Neuronal stem cell (in vitro differentiated cells): ENCODE measurements around the gene ING5.
A peak's percentile ranks its signal among the peaks of the same experiment; 100 is the strongest.

Experiments used
- DNase-seq: peaks from one replicate; pipeline ENCODE4 v3.0.0-alpha.2; 2013; ENCODE audit warnings: low spot score
- H2AFZ ChIP-seq: one replicate; pipeline ENCODE4 v1.6.1; 2013; ENCODE audit warnings: mild to moderate bottlenecking, low read length, inconsistent platforms
- H2AK5ac ChIP-seq: 2 replicates; pipeline ENCODE4 v1.6.1; 2013; ENCODE audit warnings: low read depth, mild to moderate bottlenecking, inconsistent platforms, low read length, moderate library complexity, mixed read lengths
- H2BK120ac ChIP-seq: 2 replicates; pipeline ENCODE4 v1.6.1; 2013; ENCODE audit warnings: low read depth, mild to moderate bottlenecking, inconsistent platforms, low read length, moderate library complexity, mixed read lengths
- H2BK12ac ChIP-seq: one replicate; pipeline ENCODE4 v1.6.1; 2013; ENCODE audit warnings: low read length, inconsistent platforms
- H2BK15ac ChIP-seq: 2 replicates; pipeline ENCODE4 v1.6.1; 2013; ENCODE audit warnings: mild to moderate bottlenecking, low read length, inconsistent platforms, mixed read lengths
- H2BK5ac ChIP-seq: one replicate; pipeline ENCODE4 v1.6.1; 2013; ENCODE audit warnings: inconsistent platforms, mild to moderate bottlenecking, low read length, moderate library complexity
- H3K14ac ChIP-seq: one replicate; pipeline ENCODE4 v1.6.1; 2013; ENCODE audit warnings: low read length, inconsistent platforms
- H3K18ac ChIP-seq: 2 replicates; pipeline ENCODE4 v1.6.1; 2013; ENCODE audit warnings: low read length, inconsistent platforms
- H3K23ac ChIP-seq: 2 replicates; pipeline ENCODE4 v1.6.1; 2013; ENCODE audit warnings: low read depth, mild to moderate bottlenecking, mixed read lengths, low read length, inconsistent platforms; ENCODE audit not compliant: poor library complexity
- H3K27ac ChIP-seq: replicated peaks from 3 replicates; pipeline ENCODE4 v1.5.1; 2013; ENCODE audit warnings: low read length, inconsistent platforms
- H3K27me3 ChIP-seq, 3 experiments: 2 replicates each; pipeline ENCODE4 v1.6.1; 2013; ENCODE audit warnings: low read length in 3 of 3, mild to moderate bottlenecking in 2 of 3, inconsistent platforms in 1 of 3, low read depth in 1 of 3, mixed read lengths in 1 of 3, moderate library complexity in 1 of 3; ENCODE audit not compliant: control insufficient read depth in 3 of 3, insufficient read depth in 3 of 3
- H3K36me3 ChIP-seq, 2 donors: replicated peaks in 1 of 2; 2 replicates each; pipeline ENCODE4 v1.6.1; 2013; ENCODE audit warnings: low read length in 2 of 2; ENCODE audit not compliant: control insufficient read depth in 2 of 2, insufficient read depth in 2 of 2
- H3K4ac ChIP-seq: 2 replicates; pipeline ENCODE4 v1.6.1; 2013; ENCODE audit warnings: inconsistent platforms, mild to moderate bottlenecking, low read length, moderate library complexity
- H3K4me1 ChIP-seq, 2 donors: 1 replicate in 1 of 2; 2 replicates in 1 of 2; pipeline ENCODE4 v1.6.1; 2013; ENCODE audit warnings: low read length in 2 of 2, low read depth in 1 of 2; ENCODE audit not compliant: control insufficient read depth in 2 of 2, insufficient read depth in 1 of 2
- H3K4me2 ChIP-seq: one replicate; pipeline ENCODE4 v1.6.1; 2013; ENCODE audit warnings: mild to moderate bottlenecking, low read length, inconsistent platforms; ENCODE audit not compliant: insufficient read depth, poor library complexity, severe bottlenecking
- H3K4me3 ChIP-seq, 2 donors: 2 replicates each; pipeline ENCODE4 v1.5.1; 2013; ENCODE audit warnings: low read length in 2 of 2, mild to moderate bottlenecking in 2 of 2, inconsistent platforms in 1 of 2, moderate library complexity in 1 of 2
- H3K79me1 ChIP-seq: one replicate; pipeline ENCODE4 v1.6.1; 2013; ENCODE audit warnings: low read depth, mild to moderate bottlenecking, inconsistent platforms, low read length, moderate library complexity
- H3K9ac ChIP-seq: one replicate; pipeline ENCODE4 v1.6.1; 2013; ENCODE audit warnings: mild to moderate bottlenecking, low read depth, low read length, inconsistent platforms; ENCODE audit not compliant: poor library complexity
- H3K9me3 ChIP-seq, 2 donors: replicated peaks in 1 of 2; 2 replicates each; pipeline versions ENCODE3 to v1.6.1; 2013; ENCODE audit warnings: low read length in 2 of 2, mild to moderate bottlenecking in 2 of 2, inconsistent platforms in 1 of 2, low read depth in 1 of 2, mixed read lengths in 1 of 2, moderate library complexity in 1 of 2; ENCODE audit not compliant: control insufficient read depth in 2 of 2, insufficient read depth in 1 of 2
- H4K8ac ChIP-seq: one replicate; pipeline ENCODE4 v1.6.1; 2013; ENCODE audit warnings: low read depth, mild to moderate bottlenecking, inconsistent platforms, low read length, moderate library complexity
- H4K91ac ChIP-seq: one replicate; pipeline ENCODE4 v1.6.1; 2013; ENCODE audit warnings: low read length, low read depth, mild to moderate bottlenecking, inconsistent platforms; ENCODE audit not compliant: poor library complexity
- WGBS, 2 donors: extraction: QIAGEN DNeasy Blood & Tissue Kit; methylation state at CpG; one replicate each; pipeline ENCODE4 v1.1.7; 2013; ENCODE audit warnings: missing lambda C conversion rate in 2 of 2, mixed read lengths in 1 of 2; ENCODE audit not compliant: insufficient read length in 2 of 2, insufficient replicate concordance in 1 of 2; ENCODE audit errors: extremely low coverage in 2 of 2; 5-methylcytosine and 5-hydroxymethylcytosine counted together

The ING5 gene

DNA sequence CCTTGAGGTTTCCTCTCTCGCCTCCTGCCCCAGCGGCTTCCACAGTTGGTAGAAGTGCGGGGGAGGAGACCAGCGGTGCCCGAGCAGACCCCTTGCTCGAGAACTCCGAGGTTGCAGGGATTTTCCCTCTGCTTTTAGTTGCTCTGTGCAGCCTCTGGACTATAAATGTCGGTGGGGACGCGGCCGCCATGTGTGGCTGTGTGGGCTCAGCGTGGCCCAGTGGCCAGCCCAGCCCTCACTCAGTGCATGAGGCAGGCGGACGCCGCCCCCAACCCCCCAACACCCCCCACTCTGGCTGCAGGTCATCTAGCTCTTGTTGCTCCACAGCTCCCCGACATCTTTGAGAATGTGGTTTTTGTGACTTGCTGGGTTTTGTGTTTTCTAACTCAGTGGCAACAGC is 17.3 kb downstream of the ING5 start:
- Histone ChIP-seq H3K36me3 (peaks cover 51 to 89% of the 10 kb centered on the region in 2 donors), H3K4me3 (no peak overlapping the region), H3K9me3 (peaks cover 33 to 48% of the 10 kb centered on the region in 2 donors), H3K79me1 (peaks cover 14% of the 10 kb centered on the region), H2BK12ac (no peak overlapping the region), H2AFZ (no peak overlapping the region), H4K91ac (no peak overlapping the region), H4K8ac (no peak overlapping the region), H2BK5ac (no peak overlapping the region), H3K27ac (no peak overlapping the region), H2AK5ac (no peak overlapping the region), H3K27me3 (no peaks in the 10 kb centered on the region), H3K4ac (no peak overlapping the region), H3K23ac (no peak overlapping the region), H3K14ac (no peak overlapping the region), H3K4me1 (no peaks in the 10 kb centered on the region), H3K18ac (no peak overlapping the region), H2BK120ac (no peak overlapping the region), H3K4me2 (no peak overlapping the region), H2BK15ac (no peak overlapping the region), H3K9ac (no peak overlapping the region)
- no peak for DNase-seq
- WGBS, 2 donors, result no CpG with 5 or more reads among the region's 16 CpGs

DNA sequence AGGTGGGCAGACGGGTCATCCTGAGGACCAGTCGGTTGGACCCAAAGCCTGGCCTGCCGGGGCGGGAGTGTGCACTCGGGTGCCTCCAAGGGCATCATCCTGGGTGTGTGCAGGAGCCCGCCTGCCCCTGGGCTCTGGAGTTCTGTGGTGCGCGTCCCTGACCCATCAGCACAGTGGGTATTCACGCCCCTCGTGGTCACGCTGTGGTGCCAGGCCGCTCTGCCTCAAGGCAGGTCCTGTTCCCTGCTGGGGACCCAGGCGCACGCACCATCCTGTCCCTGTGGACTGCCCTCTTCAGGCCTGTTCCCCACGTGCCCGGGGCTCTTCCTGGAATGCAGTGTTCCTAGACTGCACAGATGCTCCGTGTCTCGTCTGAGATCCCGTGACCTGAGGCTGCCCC is 18.3 kb downstream of the ING5 start:
- Histone ChIP-seq H3K14ac (peak overlapping the region; percentile 2), H3K9me3 (peaks cover 40 to 46% of the 10 kb centered on the region in 2 donors), H4K8ac (peak overlapping the region; percentile 48), H2AK5ac (no peak overlapping the region), H3K23ac (peak overlapping the region; percentile 89), H3K79me1 (peaks cover 14% of the 10 kb centered on the region), H3K4me3 (no peak overlapping the region), H3K27ac (no peak overlapping the region), H3K4ac (no peak overlapping the region), H3K4me2 (no peak overlapping the region), H2BK5ac (peak overlapping the region; percentile 66), H3K27me3 (no peaks in the 10 kb centered on the region), H2BK15ac (no peak overlapping the region), H3K4me1 (no peaks in the 10 kb centered on the region), H2BK120ac (no peak overlapping the region), H4K91ac (no peak overlapping the region), H2BK12ac (no peak overlapping the region), H2AFZ (no peak overlapping the region), H3K18ac (no peak overlapping the region), H3K9ac (peak overlapping the region; percentile 70), H3K36me3 (peaks cover 57 to 89% of the 10 kb centered on the region in 2 donors)
- no CpG with 5 or more reads among the region's 19 CpGs for WGBS, 2 donors
- no peak for DNase-seq

DNA sequence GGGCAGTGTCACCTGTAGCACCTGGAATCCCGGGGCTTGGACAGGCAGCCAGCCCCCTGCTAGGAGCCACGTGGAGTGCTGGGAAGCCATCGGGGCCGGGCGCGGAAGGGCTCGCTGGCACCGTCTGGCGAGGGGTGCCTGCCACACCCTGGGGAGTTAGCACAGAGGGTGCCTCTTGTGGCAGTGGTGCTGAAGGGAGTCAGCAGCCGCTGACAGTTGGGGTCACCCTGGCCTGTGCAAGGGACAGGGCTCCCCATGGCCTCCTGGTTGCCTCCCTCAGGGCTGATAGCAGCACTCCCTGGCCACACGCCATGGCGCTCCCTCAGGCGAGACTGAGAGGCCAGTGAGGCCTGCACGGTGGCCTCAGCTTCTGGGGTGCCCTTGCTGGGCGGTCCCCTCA is 18.7 kb downstream of the ING5 start:
- no CpG with 5 or more reads among the region's 15 CpGs for WGBS, 2 donors
- no peak overlapping the region for H3K27ac ChIP-seq
- H2BK5ac ChIP-seq, result no peak overlapping the region
- peak overlapping the region; percentile 22 for H2BK12ac ChIP-seq
- peak overlapping the region; percentile 28 for H3K18ac ChIP-seq
- peak overlapping the region; percentile 55 for H3K23ac ChIP-seq
- H2AFZ ChIP-seq, result no peak overlapping the region
- H3K4ac ChIP-seq, result no peak overlapping the region
- peak overlapping the region; percentile 48 for H4K8ac ChIP-seq
- no peak overlapping the region for H2AK5ac ChIP-seq
- H3K14ac ChIP-seq, result peak overlapping the region; percentile 2
- no peak overlapping the region for H2BK15ac ChIP-seq
- H2BK120ac ChIP-seq, result no peak overlapping the region
- peaks cover 14% of the 10 kb centered on the region for H3K79me1 ChIP-seq
- H3K9me3 ChIP-seq, result peaks cover 40 to 46% of the 10 kb centered on the region in 2 donors
- H3K4me1 ChIP-seq, result no peaks in the 10 kb centered on the region
- no peak overlapping the region for H3K4me3 ChIP-seq
- H3K4me2 ChIP-seq, result no peak overlapping the region
- peak overlapping the region; percentile 70 for H3K9ac ChIP-seq
- H4K91ac ChIP-seq, result no peak overlapping the region
- H3K27me3 ChIP-seq, result no peaks in the 10 kb centered on the region
- H3K36me3 ChIP-seq, result peaks cover 57 to 86% of the 10 kb centered on the region in 2 donors
- DNase-seq, result no peak

DNA sequence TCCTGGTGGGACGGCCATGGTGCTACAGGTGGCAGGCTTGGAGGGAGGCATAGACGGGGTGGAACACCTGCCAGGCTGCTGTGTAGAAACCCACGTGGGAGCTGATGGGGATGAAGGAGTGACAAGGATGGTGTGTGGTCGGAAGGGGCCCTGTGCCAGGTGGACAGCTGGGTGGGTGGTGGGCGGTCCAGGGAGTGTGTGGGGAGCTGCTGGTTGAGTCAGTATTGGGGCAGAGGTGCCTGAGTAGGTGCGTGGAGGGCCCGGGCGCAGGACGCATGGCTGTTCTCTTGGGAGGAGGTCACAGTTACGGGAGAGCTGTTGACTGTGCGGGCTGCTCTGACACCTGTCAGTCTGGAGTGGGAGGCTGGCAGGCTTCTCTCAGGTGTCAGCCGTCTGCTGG is 20.0 kb downstream of the ING5 start:
- WGBS, 2 donors, result no CpG with 5 or more reads among the region's 12 CpGs
- H3K4me3 ChIP-seq, result no peak overlapping the region
- H3K9me3 ChIP-seq, result peaks cover 40 to 46% of the 10 kb centered on the region in 2 donors
- no peaks in the 10 kb centered on the region for H3K27me3 ChIP-seq
- no peak overlapping the region for H3K4me2 ChIP-seq
- no peak overlapping the region for H3K4ac ChIP-seq
- H3K4me1 ChIP-seq, result no peaks in the 10 kb centered on the region
- H3K9ac ChIP-seq, result peak overlapping the region; percentile 70
- peaks cover 57 to 82% of the 10 kb centered on the region in 2 donors for H3K36me3 ChIP-seq
- H2AFZ ChIP-seq, result no peak overlapping the region
- peaks cover 14% of the 10 kb centered on the region for H3K79me1 ChIP-seq
- peak overlapping the region; percentile 28 for H2AK5ac ChIP-seq
- H3K27ac ChIP-seq, result no peak overlapping the region
- H2BK12ac ChIP-seq, result no peak overlapping the region
- H3K18ac ChIP-seq, result peak overlapping the region; percentile 11
- H2BK5ac ChIP-seq, result no peak overlapping the region
- H4K8ac ChIP-seq, result no peak overlapping the region
- H3K23ac ChIP-seq, result peak overlapping the region; percentile 43
- H2BK15ac ChIP-seq, result no peak overlapping the region
- H4K91ac ChIP-seq, result no peak overlapping the region
- no peak overlapping the region for H2BK120ac ChIP-seq
- DNase-seq, result no peak
- H3K14ac ChIP-seq, result no peak overlapping the region
